ENCODE results near the gene KLF6.
A peak's percentile ranks its signal among the peaks of the same experiment; 100 is the strongest.

GRCh38 chr10:3781468-3782145 lies 3.4 kb downstream of the KLF6 start:
- TF ChIP-seq CTCF (conservative IDR thresholded peaks at IDR 0.05) (peak; percentile 37), EZH2 (IDR thresholded peaks at IDR 0.05; ENCODE audit: low read depth) (no peak)
